ENCODE measurements around the gene MYH14. TPM values are rescaled to one million over a fixed set of nuclear protein-coding genes. Genes with fewer than 3 reads are reported as not detected.

The MYH14 gene
- total RNA-seq, 5 donors from 2014 or later (not counting 1 experiment from before 2014, with no cell fraction given): 0.23 to 0.79 (median 0.70) TPM; not detected in 2

DNA sequence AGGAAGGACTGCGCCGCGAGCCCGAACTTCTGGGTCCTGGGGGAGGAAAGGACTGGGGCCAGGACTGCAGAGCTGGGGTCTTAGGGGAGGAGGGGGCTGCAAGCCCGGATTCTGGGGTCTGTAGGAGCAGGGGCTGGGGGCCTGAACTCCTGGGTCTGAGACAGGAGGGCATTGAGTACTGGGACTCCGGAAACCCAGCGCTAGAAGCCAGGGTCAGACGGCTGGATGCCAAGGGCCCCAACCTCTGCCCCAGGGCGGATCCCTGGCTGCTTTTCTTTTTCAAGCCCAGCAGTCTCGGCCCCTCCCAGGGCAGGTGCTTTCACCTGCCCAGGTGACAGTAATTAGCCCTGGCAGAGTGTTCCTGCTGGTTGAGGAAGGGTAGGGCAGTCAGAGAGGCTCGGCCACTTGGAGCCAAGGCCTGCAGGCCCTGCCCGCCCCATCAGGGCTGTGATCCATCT lies 2.3 kb downstream of the MYH14 start:
- Mint-ChIP-seq H3K27ac (no peak overlapping the region), H3K4me1 (peaks cover 0 to 3% (median 0%) of the 10 kb centered on the region in 3 donors), H3K4me3 (no peak overlapping the region), H3K27me3 (peaks cover 43 to 52% of the 10 kb centered on the region in 2 donors), H3K9me3 (peaks cover 0 to 4% (median 0%) of the 10 kb centered on the region in 3 donors), H3K36me3 (no peaks in the 10 kb centered on the region)
- Histone ChIP-seq H3K4me3 (ENCODE audit: control insufficient read depth in 1 of 2, extremely low read depth in 1 of 2, low read length in 1 of 2) (no peak overlapping the region), H3K9me3 (no peaks in the 10 kb centered on the region), H3K27me3 (replicated peaks in 1 of 2; ENCODE audit: control insufficient read depth in 2 of 2, extremely low read depth in 1 of 2, insufficient read depth in 2 of 2, low read length in 1 of 2) (peaks cover 7 to 68% of the 10 kb centered on the region in 2 experiments), H3K4me1 (ENCODE audit: control insufficient read depth in 1 of 2, extremely low read depth in 1 of 2, insufficient read depth in 2 of 2, low read length in 2 of 2) (peaks cover 0 to 10% of the 10 kb centered on the region in 2 experiments), H3K36me3 (ENCODE audit: control insufficient read depth in 2 of 2, extremely low read depth in 1 of 2, insufficient read depth in 1 of 2, low read length in 1 of 2) (no peaks in the 10 kb centered on the region), H3K27ac (ENCODE audit: low read length) (no peak overlapping the region)
- POLR2A ChIA-PET: interaction anchor here in 1 of 2 donors (0.7 kb wide), 1 partner anchor 962 kb away, joined by 4 read pairs; no protein-coding TSS in a partner anchor
- 35% methylated on average over 7 of the region's 12 CpGs for WGBS (ENCODE audit: insufficient coverage)
- CTCF ChIA-PET: no interaction called here
- no peak for DNase-seq
- no peak for ATAC-seq (replicated peaks in 1 of 4)

DNA sequence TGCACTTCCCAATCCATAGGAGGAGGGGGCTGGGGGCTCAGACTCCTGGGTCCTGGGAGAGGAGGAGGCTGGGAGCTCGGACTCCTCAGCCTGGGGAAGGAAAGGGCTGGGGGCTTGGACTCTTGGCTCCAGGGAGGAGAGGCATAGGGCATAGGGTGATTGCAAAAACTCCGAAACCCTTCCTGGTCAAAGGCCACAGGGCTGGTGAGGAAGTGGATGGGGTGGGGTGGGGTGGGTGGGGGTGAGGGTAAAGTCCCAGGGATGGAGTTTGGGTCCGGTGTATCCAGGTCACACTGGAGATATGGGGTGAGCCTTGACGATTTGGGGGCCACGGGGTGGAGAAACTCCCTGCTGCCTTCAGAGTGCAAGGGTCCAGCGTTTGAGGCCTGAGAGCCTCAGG lies 2.8 kb downstream of the MYH14 start:
- CTCF ChIA-PET: no interaction called here
- 77% methylated on average over 4 of the region's 6 CpGs for WGBS (ENCODE audit: insufficient coverage)
- peaks cover 39 to 47% of the 10 kb centered on the region in 2 donors for H3K27me3 Mint-ChIP-seq

DNA sequence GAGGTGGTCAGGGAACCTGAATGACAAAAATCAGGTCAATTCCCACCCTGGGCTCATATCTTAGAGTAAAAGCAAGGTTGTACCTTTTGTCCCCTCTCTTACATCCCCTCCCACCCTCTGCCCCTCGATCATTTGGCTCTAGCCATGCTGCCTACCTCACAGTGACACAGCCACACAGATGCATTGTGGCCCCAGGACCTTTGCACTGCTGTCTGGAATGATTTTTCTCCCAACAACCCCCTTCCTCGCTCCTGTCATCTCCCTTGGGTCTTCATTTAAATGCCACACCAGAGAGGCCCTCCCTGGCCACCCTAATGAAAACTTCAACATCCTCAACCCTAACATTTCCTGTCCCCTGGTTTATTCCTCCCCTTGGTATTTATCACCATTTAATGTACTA lies 4.3 kb downstream of the MYH14 start:
- no peak for DNase-seq
- 78% methylated on average over 1 of the region's 2 CpGs for WGBS (ENCODE audit: insufficient coverage)
- Mint-ChIP-seq H3K9me3 (peaks cover 3 to 12% (median 6%) of the 10 kb centered on the region in 3 donors), H3K36me3 (no peaks in the 10 kb centered on the region), H3K27me3 (peaks cover 24 to 37% of the 10 kb centered on the region in 2 donors), H3K27ac (no peak overlapping the region), H3K4me1 (peaks cover 0 to 3% (median 0%) of the 10 kb centered on the region in 3 donors), H3K4me3 (no peak overlapping the region)
- H3K4me3 ChIP-seq (ENCODE audit: control insufficient read depth in 1 of 2, extremely low read depth in 1 of 2, low read length in 1 of 2): no peak overlapping the region
- CTCF ChIA-PET: no interaction called here
- H3K27me3 ChIP-seq (replicated peaks in 1 of 2; ENCODE audit: control insufficient read depth in 2 of 2, extremely low read depth in 1 of 2, insufficient read depth in 2 of 2, low read length in 1 of 2): peaks cover 7 to 58% of the 10 kb centered on the region in 2 experiments
- H3K27ac ChIP-seq (ENCODE audit: low read length): no peak overlapping the region
- H3K36me3 ChIP-seq (ENCODE audit: control insufficient read depth in 2 of 2, extremely low read depth in 1 of 2, insufficient read depth in 1 of 2, low read length in 1 of 2): no peaks in the 10 kb centered on the region
- H3K9me3 ChIP-seq: no peaks in the 10 kb centered on the region
- H3K4me1 ChIP-seq (ENCODE audit: control insufficient read depth in 1 of 2, extremely low read depth in 1 of 2, insufficient read depth in 2 of 2, low read length in 2 of 2): peaks cover 0 to 10% of the 10 kb centered on the region in 2 experiments
- POLR2A ChIA-PET: no interaction called here
- ATAC-seq (replicated peaks in 1 of 4): no peak

More for the DNA sequence above, 2.8 kb downstream of the MYH14 start:
- no peak overlapping the region for H3K4me3 Mint-ChIP-seq
- H3K4me1 ChIP-seq (ENCODE audit: control insufficient read depth in 1 of 2, extremely low read depth in 1 of 2, insufficient read depth in 2 of 2, low read length in 2 of 2): peaks cover 0 to 10% of the 10 kb centered on the region in 2 experiments
- H3K4me3 ChIP-seq (ENCODE audit: control insufficient read depth in 1 of 2, extremely low read depth in 1 of 2, low read length in 1 of 2): no peak overlapping the region
- DNase-seq (no peak), ATAC-seq (replicated peaks in 1 of 4) (no peak)
- H3K36me3 ChIP-seq (ENCODE audit: control insufficient read depth in 2 of 2, extremely low read depth in 1 of 2, insufficient read depth in 1 of 2, low read length in 1 of 2): no peaks in the 10 kb centered on the region
- H3K27ac ChIP-seq (ENCODE audit: low read length): no peak overlapping the region
- peaks cover 0 to 4% (median 1%) of the 10 kb centered on the region in 3 donors for H3K9me3 Mint-ChIP-seq
- H3K27me3 ChIP-seq (replicated peaks in 1 of 2; ENCODE audit: control insufficient read depth in 2 of 2, extremely low read depth in 1 of 2, insufficient read depth in 2 of 2, low read length in 1 of 2): peaks cover 7 to 63% of the 10 kb centered on the region in 2 experiments
- POLR2A ChIA-PET: no interaction called here
- no peaks in the 10 kb centered on the region for H3K36me3 Mint-ChIP-seq
- no peak overlapping the region for H3K27ac Mint-ChIP-seq
- H3K9me3 ChIP-seq: no peaks in the 10 kb centered on the region
- H3K4me1 Mint-ChIP-seq: peaks cover 0 to 3% (median 0%) of the 10 kb centered on the region in 3 donors

DNA sequence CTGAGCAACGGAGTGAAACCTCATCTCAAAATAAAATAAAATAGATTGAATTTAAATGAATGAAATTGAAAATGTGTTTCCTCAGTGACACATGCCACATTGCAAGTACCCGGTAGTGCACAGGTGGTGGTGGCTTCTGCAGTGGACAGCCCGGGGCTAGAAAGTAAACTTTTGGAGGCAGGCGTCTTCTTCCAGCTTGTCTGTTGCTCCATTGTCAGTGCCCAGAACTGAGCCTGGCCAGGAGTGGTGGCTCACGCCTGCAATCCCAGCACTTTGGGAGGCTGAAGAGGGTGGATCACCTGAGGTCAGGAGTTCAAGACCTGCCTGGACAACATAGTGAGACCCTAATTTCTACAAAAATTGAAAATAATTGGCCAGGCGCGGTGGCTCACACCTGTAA lies 5.7 kb downstream of the MYH14 start:
- Histone ChIP-seq H3K27me3 (replicated peaks in 1 of 2; ENCODE audit: control insufficient read depth in 2 of 2, extremely low read depth in 1 of 2, insufficient read depth in 2 of 2, low read length in 1 of 2) (peaks cover 9 to 44% of the 10 kb centered on the region in 2 experiments), H3K9me3 (no peaks in the 10 kb centered on the region), H3K4me1 (ENCODE audit: control insufficient read depth in 1 of 2, extremely low read depth in 1 of 2, insufficient read depth in 2 of 2, low read length in 2 of 2) (peaks cover 0 to 5% of the 10 kb centered on the region in 2 experiments), H3K36me3 (ENCODE audit: control insufficient read depth in 2 of 2, extremely low read depth in 1 of 2, insufficient read depth in 1 of 2, low read length in 1 of 2) (no peaks in the 10 kb centered on the region), H3K4me3 (ENCODE audit: control insufficient read depth in 1 of 2, extremely low read depth in 1 of 2, low read length in 1 of 2) (no peak overlapping the region), H3K27ac (ENCODE audit: low read length) (no peak overlapping the region)
- Mint-ChIP-seq H3K4me1 (peaks cover 0 to 3% (median 0%) of the 10 kb centered on the region in 3 donors), H3K36me3 (no peaks in the 10 kb centered on the region), H3K4me3 (no peak overlapping the region), H3K9me3 (peaks cover 3 to 12% (median 6%) of the 10 kb centered on the region in 3 donors), H3K27me3 (peaks cover 20 to 29% of the 10 kb centered on the region in 2 donors), H3K27ac (no peak overlapping the region)
- 87% methylated on average over 6 of the region's 7 CpGs for WGBS (ENCODE audit: insufficient coverage)
- ChIA-PET POLR2A (no interaction called here), CTCF (no interaction called here)
- DNase-seq (no peak), ATAC-seq (replicated peaks in 1 of 4) (no peak)

DNA sequence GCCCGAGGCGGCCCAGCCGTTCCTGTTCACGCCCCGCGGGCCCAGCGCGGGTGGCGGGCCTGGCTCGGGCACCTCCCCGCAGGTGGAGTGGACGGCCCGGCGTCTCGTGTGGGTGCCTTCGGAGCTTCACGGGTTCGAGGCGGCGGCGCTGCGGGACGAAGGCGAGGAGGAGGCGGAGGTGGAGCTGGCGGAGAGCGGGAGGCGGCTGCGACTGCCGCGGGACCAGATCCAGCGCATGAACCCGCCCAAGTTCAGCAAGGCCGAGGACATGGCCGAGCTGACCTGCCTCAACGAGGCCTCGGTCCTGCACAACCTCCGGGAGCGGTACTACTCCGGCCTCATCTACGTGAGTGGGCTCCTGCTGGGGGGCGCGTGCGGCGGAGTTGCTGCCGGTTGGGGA lies 7.0 kb downstream of the MYH14 start:
- 96% methylated on average over 44 of the region's 46 CpGs for WGBS (ENCODE audit: insufficient coverage)
- no peaks in the 10 kb centered on the region for H3K4me1 Mint-ChIP-seq
- ATAC-seq (replicated peaks in 1 of 4) (no peak), DNase-seq (no peak)
- peaks cover 0 to under 1% of the 10 kb centered on the region in 2 experiments for H3K4me1 ChIP-seq (ENCODE audit: control insufficient read depth in 1 of 2, extremely low read depth in 1 of 2, insufficient read depth in 2 of 2, low read length in 2 of 2)
- POLR2A ChIA-PET: no interaction called here
- H3K4me3 ChIP-seq (ENCODE audit: control insufficient read depth in 1 of 2, extremely low read depth in 1 of 2, low read length in 1 of 2): no peak overlapping the region
- peaks cover 3 to 12% (median 6%) of the 10 kb centered on the region in 3 donors for H3K9me3 Mint-ChIP-seq
- H3K27ac ChIP-seq (ENCODE audit: low read length): no peak overlapping the region
- CTCF ChIA-PET: no interaction called here
- H3K36me3 Mint-ChIP-seq: no peaks in the 10 kb centered on the region
- no peaks in the 10 kb centered on the region for H3K9me3 ChIP-seq
- H3K36me3 ChIP-seq (ENCODE audit: control insufficient read depth in 2 of 2, extremely low read depth in 1 of 2, insufficient read depth in 1 of 2, low read length in 1 of 2): no peaks in the 10 kb centered on the region
- H3K27me3 ChIP-seq (replicated peaks in 1 of 2; ENCODE audit: control insufficient read depth in 2 of 2, extremely low read depth in 1 of 2, insufficient read depth in 2 of 2, low read length in 1 of 2): peaks cover 3 to 40% of the 10 kb centered on the region in 2 experiments
- H3K27ac Mint-ChIP-seq: no peak overlapping the region
- H3K4me3 Mint-ChIP-seq: no peak overlapping the region
- peaks cover 14 to 22% of the 10 kb centered on the region in 2 donors for H3K27me3 Mint-ChIP-seq

DNA sequence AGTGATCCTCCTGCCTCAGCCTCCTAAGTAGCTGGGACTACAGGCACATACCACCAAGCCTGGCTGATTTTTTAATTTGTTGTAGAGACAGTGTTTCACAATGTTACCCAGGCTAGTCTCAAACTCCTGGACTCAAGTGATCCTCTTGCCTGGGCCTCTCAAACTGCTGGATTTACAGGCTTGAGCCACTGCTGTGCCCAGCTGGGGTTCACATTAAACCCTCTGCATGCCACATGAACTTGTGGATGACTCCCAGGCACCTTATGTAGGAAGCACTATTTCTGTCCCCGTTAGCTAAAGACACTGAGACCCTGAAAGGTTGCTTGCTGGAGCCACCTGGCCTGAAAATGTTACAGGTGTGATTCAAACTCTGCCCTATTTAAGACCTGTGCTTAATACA lies 10.5 kb downstream of the MYH14 start:
- POLR2A ChIA-PET: no interaction called here

More for the DNA sequence above, 10.5 kb downstream of the MYH14 start:
- WGBS (ENCODE audit: insufficient coverage): no CpG with 5 or more reads among the region's 1 CpG
- H3K4me1 ChIP-seq (ENCODE audit: control insufficient read depth in 1 of 2, extremely low read depth in 1 of 2, insufficient read depth in 2 of 2, low read length in 2 of 2): no peaks in the 10 kb centered on the region
- Mint-ChIP-seq H3K4me1 (no peaks in the 10 kb centered on the region), H3K36me3 (no peaks in the 10 kb centered on the region), H3K9me3 (peaks cover 3 to 12% (median 6%) of the 10 kb centered on the region in 3 donors), H3K4me3 (no peak overlapping the region), H3K27me3 (peaks cover 5 to 14% of the 10 kb centered on the region in 2 donors), H3K27ac (no peak overlapping the region)
- no peak overlapping the region for H3K4me3 ChIP-seq (ENCODE audit: control insufficient read depth in 1 of 2, extremely low read depth in 1 of 2, low read length in 1 of 2)
- H3K36me3 ChIP-seq (ENCODE audit: control insufficient read depth in 2 of 2, extremely low read depth in 1 of 2, insufficient read depth in 1 of 2, low read length in 1 of 2): no peaks in the 10 kb centered on the region
- ATAC-seq (replicated peaks in 1 of 4) (no peak), DNase-seq (no peak)
- peaks cover 3 to 34% of the 10 kb centered on the region in 2 experiments for H3K27me3 ChIP-seq (replicated peaks in 1 of 2; ENCODE audit: control insufficient read depth in 2 of 2, extremely low read depth in 1 of 2, insufficient read depth in 2 of 2, low read length in 1 of 2)
- no peaks in the 10 kb centered on the region for H3K9me3 ChIP-seq
- CTCF ChIA-PET: no interaction called here
- H3K27ac ChIP-seq (ENCODE audit: low read length): no peak overlapping the region

All from T-cell (primary cell).